Measurements from ENCODE around the gene ASMTL. TPM values are rescaled to one million over a fixed set of nuclear protein-coding genes. Genes with fewer than 3 reads are reported as not detected.
A peak's percentile ranks its signal among the peaks of the same experiment; 100 is the strongest.

ASMTL gene
- total RNA-seq, 1 donor from 2014 or later, result 19.1 TPM

GRCh38 chrX:1357993-1358392 lies 94.7 kb downstream of the ASMTL start:
- no peak overlapping the region for H3K4me3 ChIP-seq
- H3K27ac ChIP-seq, result no peak overlapping the region
- ATAC-seq (no peak), DNase-seq (no peak)
- peaks cover 7% of the 10 kb centered on the region for H3K9me3 ChIP-seq
- no peaks in the 10 kb centered on the region for H3K27me3 ChIP-seq (ENCODE audit: low read depth)
- intact Hi-C loops (cut with DNase I), result no loop called here
- peaks cover 43% of the 10 kb centered on the region for H3K36me3 ChIP-seq
- TF ChIP-seq CTCF (IDR thresholded peaks at IDR 0.05), result no peak
- no peaks in the 10 kb centered on the region for H3K4me1 ChIP-seq

- intact Hi-C loops (cut with DNase I), result no loop called here
- Histone ChIP-seq H3K9me3 (peaks cover 7% of the 10 kb centered on the region), H3K27ac (no peak overlapping the region), H3K36me3 (peaks cover 36% of the 10 kb centered on the region), H3K4me3 (no peak overlapping the region), H3K27me3 (ENCODE audit: low read depth) (no peaks in the 10 kb centered on the region), H3K4me1 (no peaks in the 10 kb centered on the region)
- DNase-seq (peak; percentile 35), ATAC-seq (peak; percentile 42 to 48)
- no peak for TF ChIP-seq CTCF (IDR thresholded peaks at IDR 0.05)
These were observed 97.3 kb downstream of the ASMTL start for GRCh38 chrX:1355131-1356046.

GRCh38 chrX:1354036-1355019 lies 98.4 kb downstream of the ASMTL start:
- Histone ChIP-seq H3K27ac (no peak overlapping the region), H3K27me3 (ENCODE audit: low read depth) (no peaks in the 10 kb centered on the region), H3K9me3 (peaks cover 7% of the 10 kb centered on the region), H3K4me1 (no peaks in the 10 kb centered on the region), H3K4me3 (no peak overlapping the region), H3K36me3 (peaks cover 36% of the 10 kb centered on the region)
- intact Hi-C loops (cut with DNase I), result no loop called here
- DNase-seq, result peak; percentile 13
- no peak for TF ChIP-seq CTCF (IDR thresholded peaks at IDR 0.05)
- ATAC-seq, result no peak

Other genes with a start within 250 kb of the ASMTL start
- gene CRLF2, start 240.3 kb downstream of the ASMTL start, total RNA-seq, result 1.3 TPM
- gene CSF2RA, start 184.1 kb downstream of the ASMTL start, total RNA-seq, result 57.1 TPM
- gene IL3RA, start 116.1 kb downstream of the ASMTL start, total RNA-seq, result 59.9 TPM
- gene SLC25A6, start 60.8 kb downstream of the ASMTL start, total RNA-seq, result 335 TPM
- gene P2RY8, start 84.3 kb upstream of the ASMTL start, total RNA-seq, result 3.0 TPM
- gene AKAP17A, start 138.7 kb upstream of the ASMTL start, total RNA-seq, result 39.8 TPM
- gene ASMT, start 162.2 kb upstream of the ASMTL start, total RNA-seq, result not detected